HUES6 (cell line): ENCODE data around the gene SORCS1.
"Not testable (repeated sequence)": the region's sequence is repeated elsewhere in the genome, so short reads cannot be mapped to it uniquely, and the experiment has no call there.

ENCODE experiments used
- H3K27ac ChIP-seq: 2 replicates; pipeline ENCODE4 v1.7.0; 2013; ENCODE audit warnings: low read depth, mild to moderate bottlenecking, low read length, inconsistent platforms
- H3K27me3 ChIP-seq: 2 replicates; pipeline ENCODE4 v1.6.1; 2013; ENCODE audit warnings: low read length; ENCODE audit not compliant: control insufficient read depth, insufficient read depth
- H3K36me3 ChIP-seq: 2 replicates; pipeline ENCODE4 v1.6.1; 2013; ENCODE audit warnings: low read length; ENCODE audit not compliant: control insufficient read depth, insufficient read depth
- H3K4me1 ChIP-seq: 2 replicates; pipeline ENCODE4 v1.6.1; 2013; ENCODE audit warnings: low read length; ENCODE audit not compliant: control insufficient read depth, insufficient read depth
- H3K4me3 ChIP-seq: 2 replicates; pipeline ENCODE4 v1.5.1; 2013; ENCODE audit warnings: low read depth, low read length
- H3K9ac ChIP-seq: one replicate; pipeline ENCODE4 v1.6.1; 2013; ENCODE audit warnings: mild to moderate bottlenecking, low read length
- H3K9me3 ChIP-seq: 2 replicates; pipeline ENCODE4 v1.6.1; 2013; ENCODE audit warnings: low read depth, low read length; ENCODE audit not compliant: control insufficient read depth, insufficient read depth

The SORCS1 gene

GRCh38 chr10:107043461-107043860, 121.0 kb downstream of the SORCS1 start:
- Histone ChIP-seq H3K9ac (no peak overlapping the region), H3K9me3 (no peaks in the 10 kb centered on the region), H3K4me3 (no peak overlapping the region), H3K36me3 (no peaks in the 10 kb centered on the region), H3K27me3 (no peaks in the 10 kb centered on the region), H3K4me1 (no peaks in the 10 kb centered on the region), H3K27ac (no peak overlapping the region)

GRCh38 chr10:107037192-107038122, 127.0 kb downstream of the SORCS1 start:
- Histone ChIP-seq H3K27ac (no peak overlapping the region), H3K4me1 (no peaks in the 10 kb centered on the region), H3K9me3 (no peaks in the 10 kb centered on the region), H3K27me3 (no peaks in the 10 kb centered on the region), H3K4me3 (no peak overlapping the region), H3K36me3 (no peaks in the 10 kb centered on the region), H3K9ac (no peak overlapping the region)

GRCh38 chr10:107033799-107034422, 130.6 kb downstream of the SORCS1 start:
- Histone ChIP-seq H3K4me3 (no peak overlapping the region), H3K27me3 (no peaks in the 10 kb centered on the region), H3K4me1 (no peaks in the 10 kb centered on the region), H3K36me3 (no peaks in the 10 kb centered on the region), H3K27ac (no peak overlapping the region), H3K9ac (no peak overlapping the region), H3K9me3 (no peaks in the 10 kb centered on the region)

- H3K36me3 ChIP-seq = no peaks in the 10 kb centered on the region
- H3K27me3 ChIP-seq = no peaks in the 10 kb centered on the region
- no peak overlapping the region for H3K4me3 ChIP-seq
- H3K27ac ChIP-seq = no peak overlapping the region
- H3K9me3 ChIP-seq = no peaks in the 10 kb centered on the region
- H3K9ac ChIP-seq = no peak overlapping the region
- no peaks in the 10 kb centered on the region for H3K4me1 ChIP-seq
These were observed 131.7 kb downstream of the SORCS1 start for GRCh38 chr10:107032700-107033401.

GRCh38 chr10:107031931-107032699, 132.4 kb downstream of the SORCS1 start:
- Histone ChIP-seq H3K27me3 (no peaks in the 10 kb centered on the region), H3K9me3 (no peaks in the 10 kb centered on the region), H3K36me3 (no peaks in the 10 kb centered on the region), H3K4me3 (no peak overlapping the region), H3K9ac (no peak overlapping the region), H3K27ac (no peak overlapping the region), H3K4me1 (no peaks in the 10 kb centered on the region)

- no peaks in the 10 kb centered on the region for H3K4me1 ChIP-seq
- no peak overlapping the region for H3K27ac ChIP-seq
- H3K27me3 ChIP-seq = no peaks in the 10 kb centered on the region
- no peak overlapping the region for H3K9ac ChIP-seq
- H3K4me3 ChIP-seq = no peak overlapping the region
- H3K36me3 ChIP-seq = no peaks in the 10 kb centered on the region
- H3K9me3 ChIP-seq = no peaks in the 10 kb centered on the region
These were observed 136.3 kb downstream of the SORCS1 start for GRCh38 chr10:107028236-107028635.

GRCh38 chr10:107025676-107026075, 138.8 kb downstream of the SORCS1 start:
- Histone ChIP-seq H3K27ac (no peak overlapping the region), H3K9ac (no peak overlapping the region), H3K4me3 (no peak overlapping the region), H3K4me1 (no peaks in the 10 kb centered on the region), H3K9me3 (no peaks in the 10 kb centered on the region), H3K27me3 (no peaks in the 10 kb centered on the region), H3K36me3 (no peaks in the 10 kb centered on the region)

GRCh38 chr10:107024033-107024432, 140.5 kb downstream of the SORCS1 start:
- not testable (repeated sequence) for H3K9me3 ChIP-seq, H3K27ac ChIP-seq

GRCh38 chr10:107022600-107023354, 141.7 kb downstream of the SORCS1 start:
- no peaks in the 10 kb centered on the region for H3K4me1 ChIP-seq
- H3K27ac ChIP-seq = no peak overlapping the region
- H3K27me3 ChIP-seq = no peaks in the 10 kb centered on the region
- H3K4me3 ChIP-seq = no peak overlapping the region
- no peaks in the 10 kb centered on the region for H3K36me3 ChIP-seq
- H3K9ac ChIP-seq = no peak overlapping the region
- no peaks in the 10 kb centered on the region for H3K9me3 ChIP-seq

More at GRCh38 chr10:107024033-107024432, 140.5 kb downstream of the SORCS1 start:
- not testable (repeated sequence) for H3K27me3 ChIP-seq, H3K36me3 ChIP-seq, H3K9ac ChIP-seq, H3K4me3 ChIP-seq, H3K4me1 ChIP-seq

- Histone ChIP-seq H3K27ac (no peak overlapping the region), H3K9me3 (0 out of 2 replicates have a peak, but pooled peaks cover 4% of the 10 kb centered on the region), H3K4me3 (no peak overlapping the region), H3K36me3 (no peaks in the 10 kb centered on the region), H3K9ac (no peak overlapping the region), H3K27me3 (no peaks in the 10 kb centered on the region), H3K4me1 (no peaks in the 10 kb centered on the region)
These were observed 145.4 kb downstream of the SORCS1 start for GRCh38 chr10:107019154-107019553.
